PC-3 (cell line): ENCODE data around the gene ZNF554. TPM values are rescaled to one million over a fixed set of nuclear protein-coding genes. Genes with fewer than 3 reads are reported as not detected.

Experiments used
- ATAC-seq: fragments of 200-7000 bp; cut with Tn5 transposase; 2 replicates; pipeline ENCODE4 v1.9.1; 2020; ENCODE audit warnings: mild to moderate bottlenecking, moderate library complexity
- BruUV-seq: library from RNA; stranded (reverse); fragments of 400-500 nt; replicated peaks from 2 replicates; lab custom pipeline; 2021; lab: Mats Ljungman, UMichigan
- CTCF ChIA-PET: fragments of 300-600 bp; sonication (Branson Sonifier 250); formaldehyde crosslinking; loops from one replicate; lab custom pipeline; 2022; ENCODE audit warnings: antibody characterized with exemption; lab: Charles Lee
- POLR2A ChIA-PET: fragments of 300-600 bp; sonication (Branson Sonifier 250); formaldehyde crosslinking; loops from one replicate; lab custom pipeline; 2022; ENCODE audit warnings: antibody characterized with exemption; ENCODE audit not compliant: unreplicated experiment; lab: Charles Lee
- DNase-seq: peaks from one replicate; pipeline ENCODE4 v3.0.0-alpha.2; 2015
- H2AFZ ChIP-seq: fragments of 300-600 bp; sonication (generic); 2 replicates; pipeline ENCODE4 v1.6.0; 2016; ENCODE audit warnings: antibody characterized with exemption, low read length
- H3F3A ChIP-seq: fragments of 300-600 bp; sonication (generic); one replicate; pipeline ENCODE4 v1.6.0; 2017; ENCODE audit warnings: antibody characterized with exemption, low read length, control low read depth, mild to moderate bottlenecking; ENCODE audit not compliant: unreplicated experiment
- H3K27ac ChIP-seq: fragments of 300-600 bp; sonication (generic); 2 replicates; pipeline ENCODE4 v1.5.1; 2016; ENCODE audit warnings: mild to moderate bottlenecking, low read length
- H3K27me3 ChIP-seq: fragments of 300-600 bp; sonication (generic); 2 replicates; pipeline ENCODE4 v1.6.1; 2016; ENCODE audit warnings: low read length, mixed read lengths
- H3K36me3 ChIP-seq: fragments of 300-600 bp; sonication (generic); 2 replicates; pipeline ENCODE4 v1.6.1; 2016; ENCODE audit warnings: low read depth, mixed run types, low read length, mixed read lengths
- H3K4me1 ChIP-seq: fragments of 300-600 bp; sonication (generic); 2 replicates; pipeline ENCODE4 v1.5.1; 2016; ENCODE audit warnings: low read length; ENCODE audit not compliant: insufficient read depth
- H3K4me2 ChIP-seq: fragments of 300-600 bp; sonication (generic); 2 replicates; pipeline ENCODE4 v1.6.0; 2016; ENCODE audit warnings: low read length
- H3K4me3 ChIP-seq: fragments of 300-600 bp; sonication (generic); 2 replicates; pipeline ENCODE4 v1.5.1; 2016; ENCODE audit warnings: mild to moderate bottlenecking, low read length, mixed read lengths
- H3K79me2 ChIP-seq: fragments of 300-600 bp; sonication (generic); 2 replicates; pipeline ENCODE4 v1.6.1; 2017; ENCODE audit warnings: low read length, mixed read lengths
- H3K9ac ChIP-seq: fragments of 300-600 bp; sonication (generic); 2 replicates; pipeline ENCODE4 v1.6.0; 2016; ENCODE audit warnings: mild to moderate bottlenecking, low read length
- H3K9me2 ChIP-seq: fragments of 300-600 bp; sonication (generic); replicated peaks from 2 replicates; pipeline ENCODE4 v1.6.1; 2016; ENCODE audit warnings: mixed run types, low read length, mixed read lengths
- H3K9me3 ChIP-seq: fragments of 300-600 bp; sonication (generic); 2 replicates; pipeline ENCODE4 v1.6.1; 2016; ENCODE audit warnings: low read length, mixed read lengths
- H4K20me1 ChIP-seq: fragments of 300-600 bp; sonication (generic); 2 replicates; pipeline ENCODE4 v1.6.1; 2016; ENCODE audit warnings: low read length, mixed read lengths
- EZH2 ChIP-seq: fragments of 300-600 bp; sonication (generic); IDR thresholded peaks from one replicate; pipeline ENCODE4 v1.6.1; 2017; ENCODE audit warnings: antibody characterized with exemption, mild to moderate bottlenecking, low read length; ENCODE audit not compliant: unreplicated experiment
- EZH2phosphoT487 ChIP-seq: fragments of 300-600 bp; sonication (generic); IDR thresholded peaks from 2 replicates; pipeline ENCODE4 v1.6.1; 2018; ENCODE audit warnings: mild to moderate bottlenecking, antibody characterized with exemption, low read length, borderline replicate concordance
- intact Hi-C: fragments of 100-400 bp; cut with micrococcal nuclease; formaldehyde crosslinking; loops from 2 replicates; pipeline ENCODE4 v1.9.0; 2023
- total RNA-seq: library from RNA; depleted of rRNA; stranded (reverse); fragments of >200 nt; gene quantifications from 2 replicates; pipeline ENCODE4 v1.2.3, GENCODE V29; 2014
- TF ChIP-seq, protein P1 (sequence below): fragments of 300-600 bp; sonication (generic); conservative IDR thresholded peaks from 2 replicates; pipeline ENCODE4 v1.5.1; 2017; ENCODE audit warnings: antibody characterized with exemption, low read depth, mild to moderate bottlenecking, low read length

The ZNF554 gene
- total RNA-seq, 1 experiment from 2014 or later, result 2.3 TPM

DNA sequence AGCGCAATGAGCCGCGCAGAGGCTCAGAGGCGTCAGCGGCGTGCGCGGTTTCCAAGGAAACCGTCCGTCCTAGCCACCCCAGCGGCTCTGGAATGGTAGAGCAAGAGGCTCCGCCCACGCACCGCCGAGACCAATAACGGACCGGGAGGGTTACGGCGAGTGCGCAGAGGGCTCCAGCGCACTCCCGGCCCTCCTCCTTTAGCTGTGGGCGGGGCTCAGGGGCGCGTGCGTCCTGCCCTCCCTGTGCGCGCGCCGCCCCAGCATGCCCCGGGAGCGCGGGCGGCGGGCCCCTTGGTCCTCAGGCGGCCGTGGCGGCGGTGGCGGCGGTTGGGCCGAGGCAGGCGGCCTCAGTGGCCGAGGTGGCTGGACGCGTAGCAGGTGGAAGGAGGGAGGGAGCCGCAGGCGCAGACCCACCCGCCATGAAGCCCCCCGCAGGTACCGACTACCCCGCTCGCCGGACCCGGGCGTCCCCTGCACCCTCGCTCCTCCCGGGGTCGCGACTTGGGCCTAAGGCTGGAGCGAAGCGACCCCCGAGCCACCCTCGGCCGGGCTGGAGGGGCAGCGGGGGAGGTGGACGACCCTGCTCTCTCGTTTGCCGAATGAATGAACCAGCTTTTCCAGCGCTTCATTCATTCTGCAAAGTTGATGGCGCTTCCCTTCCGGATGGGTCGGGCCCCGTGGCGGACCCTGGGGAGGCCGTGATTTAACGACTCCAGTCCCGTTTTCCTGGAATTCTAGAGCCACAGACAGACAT lies 34.2 kb upstream of the ZNF554 start, which contains the start of gene THOP1:
Gene THOP1, plus strand, starts transcription at position 260 of the 754 bp plus-strand sequence. Its CDS starts 160 bp downstream, at position 420.
- no peaks in the 10 kb centered on the region for H3K27me3 ChIP-seq
- peaks cover 73% of the 10 kb centered on the region for H3K79me2 ChIP-seq
- H3K36me3 ChIP-seq, result no peaks in the 10 kb centered on the region; the same call in 1 of the 2 replicates
- H3K4me2 ChIP-seq, result peak within 1 kb of the TSS; percentile 92
- peaks cover 7% of the 10 kb centered on the region; the same call in 1 of the 2 replicates for H4K20me1 ChIP-seq
- ChIA-PET CTCF (interaction anchor here (0.5 kb wide), 1 partner anchor 173 kb away, joined by 6 read pairs; no protein-coding TSS in a partner anchor), POLR2A (no interaction called here)
- ATAC-seq, result peak; percentile 89
- TF ChIP-seq EZH2phosphoT487, result no peak
- TF ChIP-seq EZH2, result no peak
- TF ChIP-seq, protein P1, sequence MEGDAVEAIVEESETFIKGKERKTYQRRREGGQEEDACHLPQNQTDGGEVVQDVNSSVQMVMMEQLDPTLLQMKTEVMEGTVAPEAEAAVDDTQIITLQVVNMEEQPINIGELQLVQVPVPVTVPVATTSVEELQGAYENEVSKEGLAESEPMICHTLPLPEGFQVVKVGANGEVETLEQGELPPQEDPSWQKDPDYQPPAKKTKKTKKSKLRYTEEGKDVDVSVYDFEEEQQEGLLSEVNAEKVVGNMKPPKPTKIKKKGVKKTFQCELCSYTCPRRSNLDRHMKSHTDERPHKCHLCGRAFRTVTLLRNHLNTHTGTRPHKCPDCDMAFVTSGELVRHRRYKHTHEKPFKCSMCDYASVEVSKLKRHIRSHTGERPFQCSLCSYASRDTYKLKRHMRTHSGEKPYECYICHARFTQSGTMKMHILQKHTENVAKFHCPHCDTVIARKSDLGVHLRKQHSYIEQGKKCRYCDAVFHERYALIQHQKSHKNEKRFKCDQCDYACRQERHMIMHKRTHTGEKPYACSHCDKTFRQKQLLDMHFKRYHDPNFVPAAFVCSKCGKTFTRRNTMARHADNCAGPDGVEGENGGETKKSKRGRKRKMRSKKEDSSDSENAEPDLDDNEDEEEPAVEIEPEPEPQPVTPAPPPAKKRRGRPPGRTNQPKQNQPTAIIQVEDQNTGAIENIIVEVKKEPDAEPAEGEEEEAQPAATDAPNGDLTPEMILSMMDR, result no peak
- H3K9me2 ChIP-seq, result no peaks in the 10 kb centered on the region
- BruUV-seq, result TSS peak; percentile 54
- no peaks in the 10 kb centered on the region for H3F3A ChIP-seq
- H3K4me1 ChIP-seq, result peaks cover 14% of the 10 kb centered on the region
- H3K4me3 ChIP-seq, result peak within 1 kb of the TSS; percentile 89
- DNase-seq, result peak; percentile 98
- intact Hi-C loops, result no loop called here
- H3K9me3 ChIP-seq, result no peaks in the 10 kb centered on the region
- H3K27ac ChIP-seq, result 0 out of 2 replicates have a peak within 1 kb of the TSS, but pooled peaks have one; percentile 25
- peak within 1 kb of the TSS; percentile 82 for H2AFZ ChIP-seq
- H3K9ac ChIP-seq, result peak within 1 kb of the TSS; percentile 99

DNA sequence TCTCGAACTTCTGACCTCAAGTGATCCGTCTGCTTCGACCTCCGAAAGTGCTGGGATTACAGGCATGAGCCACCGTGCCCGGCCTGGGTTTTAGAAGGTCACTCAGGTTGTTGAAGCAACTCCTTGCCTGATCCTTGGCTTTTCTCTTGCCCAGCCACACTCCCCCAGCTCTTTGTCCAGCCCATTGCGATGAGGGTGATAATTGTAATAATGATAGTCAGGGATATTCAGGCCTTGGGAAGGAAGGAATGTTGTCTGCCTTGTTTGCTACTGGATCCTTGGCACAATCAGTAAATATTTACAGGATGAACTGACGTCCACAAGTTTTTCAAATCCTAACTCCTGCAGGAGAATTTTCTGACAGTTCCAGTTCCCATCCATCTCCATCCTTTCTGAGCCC lies 32.6 kb upstream of the ZNF554 start:
- Histone ChIP-seq H3F3A (no peaks in the 10 kb centered on the region), H3K27ac (no peak overlapping the region), H3K4me2 (peak overlapping the region; percentile 23; the same call in 1 of the 2 replicates), H3K27me3 (no peaks in the 10 kb centered on the region), H3K79me2 (peaks cover 56% of the 10 kb centered on the region), H3K9me2 (no peaks in the 10 kb centered on the region), H3K36me3 (no peaks in the 10 kb centered on the region; the same call in 1 of the 2 replicates), H4K20me1 (no peaks in the 10 kb centered on the region; the same call in 1 of the 2 replicates), H3K9ac (no peak overlapping the region), H3K4me1 (peaks cover 5% of the 10 kb centered on the region), H2AFZ (no peak overlapping the region), H3K4me3 (no peak overlapping the region), H3K9me3 (no peaks in the 10 kb centered on the region)
- intact Hi-C loops, result no loop called here
- DNase-seq (no peak), ATAC-seq (no peak)
- ChIA-PET POLR2A (no interaction called here), CTCF (no interaction called here)
- TF ChIP-seq EZH2phosphoT487, result no peak
- TF ChIP-seq, protein P1, result no peak
- no peak for TF ChIP-seq EZH2
- BruUV-seq, result no TSS peak

DNA sequence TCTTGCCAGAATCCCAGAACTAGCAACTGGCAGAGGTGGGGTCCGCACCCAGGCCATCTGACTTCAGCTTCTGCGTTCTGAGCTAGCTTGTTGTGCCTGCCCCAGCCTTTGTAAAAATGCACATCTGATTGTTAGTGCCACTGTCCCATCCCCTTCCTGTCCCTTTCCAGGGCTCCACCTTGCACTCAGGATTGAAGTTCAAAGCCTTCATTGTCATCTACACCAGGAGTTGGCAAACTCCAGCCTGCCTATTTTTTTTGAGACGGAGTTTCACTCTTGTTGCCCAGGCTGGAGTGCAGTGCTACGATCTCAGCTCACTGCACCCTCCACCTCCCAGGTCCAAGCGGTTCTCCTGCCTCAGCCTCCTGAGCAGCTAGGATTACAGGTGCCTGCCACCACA lies 31.4 kb upstream of the ZNF554 start:
- no peak for ATAC-seq
- no peak for TF ChIP-seq EZH2
- TF ChIP-seq, protein P1, result no peak
- no peak for TF ChIP-seq EZH2phosphoT487

More for the DNA sequence above, 31.4 kb upstream of the ZNF554 start:
- peaks cover 45% of the 10 kb centered on the region for H3K79me2 ChIP-seq
- H3K27me3 ChIP-seq, result no peaks in the 10 kb centered on the region
- H3K27ac ChIP-seq, result no peak overlapping the region
- DNase-seq, result no peak
- H4K20me1 ChIP-seq, result no peaks in the 10 kb centered on the region
- ChIA-PET CTCF (no interaction called here), POLR2A (no interaction called here)
- no peak overlapping the region for H3K9ac ChIP-seq
- no peak overlapping the region for H2AFZ ChIP-seq
- no peak overlapping the region for H3K4me3 ChIP-seq
- no TSS peak for BruUV-seq
- no peaks in the 10 kb centered on the region; the same call in 1 of the 2 replicates for H3K36me3 ChIP-seq
- no peaks in the 10 kb centered on the region for H3F3A ChIP-seq
- intact Hi-C loops, result no loop called here
- no peaks in the 10 kb centered on the region for H3K9me3 ChIP-seq
- peaks cover 5% of the 10 kb centered on the region for H3K4me1 ChIP-seq
- no peak overlapping the region for H3K4me2 ChIP-seq
- no peaks in the 10 kb centered on the region for H3K9me2 ChIP-seq
